IgD-negative memory B cell (primary cell): Measurements from ENCODE around the gene HIKESHI. TPM values are rescaled to one million over a fixed set of nuclear protein-coding genes. Genes with fewer than 3 reads are reported as not detected.

Experiments
- H3K27ac Mint-ChIP-seq, 3 donors: one replicate each; pipeline ENCODE4 v1.8.0; 2020 to 2022; ENCODE audit warnings: mild to moderate bottlenecking in 3 of 3, mixed read lengths in 3 of 3, moderate library complexity in 1 of 3
- H3K27me3 Mint-ChIP-seq: one replicate; pipeline ENCODE4 v1.8.0; 2021; ENCODE audit warnings: mixed read lengths
- H3K36me3 Mint-ChIP-seq: one replicate; pipeline ENCODE4 v1.8.0; 2020; ENCODE audit warnings: mild to moderate bottlenecking, mixed read lengths
- H3K4me1 Mint-ChIP-seq, 3 donors: one replicate each; pipeline ENCODE4 v1.8.0; 2020 to 2022; ENCODE audit warnings: mixed read lengths in 3 of 3, mild to moderate bottlenecking in 1 of 3
- H3K4me3 Mint-ChIP-seq, 4 donors: one replicate each; pipeline ENCODE4 v1.8.0; 2020 to 2022; ENCODE audit warnings: mild to moderate bottlenecking in 4 of 4, mixed read lengths in 4 of 4, moderate library complexity in 3 of 4
- H3K9me3 Mint-ChIP-seq, 3 donors: one replicate each; pipeline ENCODE4 v1.8.0; 2020 to 2021; ENCODE audit warnings: mixed read lengths in 3 of 3, mild to moderate bottlenecking in 1 of 3
- polyA plus RNA-seq: library from polyadenylated mRNA; unstranded; fragments of 300-500 nt; fragmentation: Illumina TruSeq; gene quantifications from one replicate; pipeline ENCODE4 v1.2.3, GENCODE V29; 2021

HIKESHI gene, protein sequence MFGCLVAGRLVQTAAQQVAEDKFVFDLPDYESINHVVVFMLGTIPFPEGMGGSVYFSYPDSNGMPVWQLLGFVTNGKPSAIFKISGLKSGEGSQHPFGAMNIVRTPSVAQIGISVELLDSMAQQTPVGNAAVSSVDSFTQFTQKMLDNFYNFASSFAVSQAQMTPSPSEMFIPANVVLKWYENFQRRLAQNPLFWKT
- 75.7 TPM for polyA plus RNA-seq

DNA sequence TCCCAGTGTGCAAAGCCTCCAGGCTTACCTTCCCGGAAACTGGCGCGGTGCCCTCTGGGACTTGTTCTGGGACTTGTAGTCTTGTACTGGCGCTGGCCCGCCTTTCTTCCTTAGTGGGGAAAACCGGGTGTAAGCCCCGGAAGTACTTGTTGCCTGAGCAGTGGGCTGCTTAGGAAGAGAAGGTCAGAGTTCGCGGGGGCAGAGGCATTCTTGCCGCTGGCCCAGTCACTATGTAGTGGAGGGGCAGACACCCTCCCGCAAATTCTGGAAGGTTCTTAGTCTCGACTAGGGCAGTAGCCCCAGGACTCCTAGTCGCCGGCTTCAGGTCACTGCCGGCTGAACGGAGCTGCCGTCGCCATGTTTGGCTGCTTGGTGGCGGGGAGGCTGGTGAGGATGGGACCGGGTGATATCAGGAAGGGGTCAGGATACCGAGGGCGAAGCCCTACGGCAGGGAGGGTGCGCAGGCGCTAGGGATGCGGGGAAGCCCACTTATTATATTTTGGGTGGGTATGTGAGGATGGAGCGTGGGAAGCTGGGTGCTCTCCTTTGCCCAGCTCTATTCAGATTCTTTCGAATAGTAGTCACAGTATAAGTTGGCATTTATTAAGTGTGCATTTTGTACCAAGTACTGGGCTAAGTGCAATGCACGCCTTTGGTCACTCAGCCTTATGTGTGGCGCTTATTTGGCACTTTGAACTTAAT is at the start of gene HIKESHI:
Gene HIKESHI (plus strand): TSS at position 149 of the 702 bp plus-strand sequence. CDS start 209 bp downstream, at position 358.
- peak within 1 kb of the TSS; percentile 97 to 100 (median 98) for H3K4me3 Mint-ChIP-seq
- peaks cover 13 to 26% (median 22%) of the 10 kb centered on the region in 3 donors for H3K4me1 Mint-ChIP-seq
- H3K27me3 Mint-ChIP-seq: peaks cover 1% of the 10 kb centered on the region
- no peaks in the 10 kb centered on the region for H3K9me3 Mint-ChIP-seq
- H3K36me3 Mint-ChIP-seq: peaks cover 5% of the 10 kb centered on the region
- peak within 1 kb of the TSS; percentile 55 to 99 (median 93) for H3K27ac Mint-ChIP-seq

DNA sequence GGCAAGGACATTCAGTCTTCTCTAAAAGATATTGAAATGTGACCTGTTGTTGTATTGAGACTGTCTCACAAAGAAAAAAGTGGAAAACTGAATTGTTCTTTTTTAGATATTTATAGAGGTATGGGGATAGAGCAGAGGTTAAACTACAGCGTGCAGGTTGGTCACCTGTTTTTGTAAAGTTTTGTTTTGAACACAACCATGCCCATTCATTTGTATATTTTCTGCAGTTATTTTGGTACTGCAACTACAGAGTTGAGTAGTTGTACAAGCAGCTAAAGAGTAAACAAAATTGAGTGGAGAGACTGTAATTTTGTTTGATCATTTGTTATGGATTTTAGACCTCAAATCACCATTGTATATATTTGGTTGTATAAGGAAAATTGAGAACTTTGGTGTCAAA is 46.1 kb upstream of the HIKESHI start:
- H3K27ac Mint-ChIP-seq: peak overlapping the region in 2 of 3 donors; percentile 39 to 81

DNA sequence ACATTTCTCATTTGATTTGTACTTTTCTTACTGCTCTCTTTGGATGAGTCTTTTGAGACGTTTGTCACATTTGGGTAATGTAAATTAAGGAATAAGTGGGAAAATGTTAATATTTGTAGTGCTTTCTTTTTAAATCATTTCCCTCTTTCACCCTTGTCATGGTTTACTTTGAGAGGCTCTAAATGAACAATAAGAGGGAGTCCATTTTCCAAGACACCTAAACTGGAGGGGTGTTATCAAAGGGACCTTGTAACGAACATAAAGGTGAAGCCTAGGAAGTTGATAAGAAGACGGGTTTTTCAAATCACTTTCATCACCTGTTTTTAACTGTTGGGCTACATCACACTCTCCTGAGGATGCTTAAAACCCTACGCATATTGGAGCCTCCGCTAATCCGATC is 45.4 kb upstream of the HIKESHI start:
- peak overlapping the region in 1 of 4 donors; percentile 86 for H3K4me3 Mint-ChIP-seq
- H3K4me1 Mint-ChIP-seq: peaks cover 16 to 26% (median 17%) of the 10 kb centered on the region in 3 donors
- no peaks in the 10 kb centered on the region for H3K27me3 Mint-ChIP-seq
- H3K27ac Mint-ChIP-seq: peak overlapping the region in 1 of 3 donors; percentile 39
- H3K36me3 Mint-ChIP-seq: peaks cover 9% of the 10 kb centered on the region
- no peaks in the 10 kb centered on the region for H3K9me3 Mint-ChIP-seq

More for the DNA sequence above, 46.1 kb upstream of the HIKESHI start:
- H3K4me1 Mint-ChIP-seq: peaks cover 21 to 32% (median 22%) of the 10 kb centered on the region in 3 donors
- no peaks in the 10 kb centered on the region for H3K9me3 Mint-ChIP-seq
- H3K27me3 Mint-ChIP-seq: no peaks in the 10 kb centered on the region
- H3K36me3 Mint-ChIP-seq: peaks cover 9% of the 10 kb centered on the region
- H3K4me3 Mint-ChIP-seq: peak overlapping the region in 1 of 4 donors; percentile 23

DNA sequence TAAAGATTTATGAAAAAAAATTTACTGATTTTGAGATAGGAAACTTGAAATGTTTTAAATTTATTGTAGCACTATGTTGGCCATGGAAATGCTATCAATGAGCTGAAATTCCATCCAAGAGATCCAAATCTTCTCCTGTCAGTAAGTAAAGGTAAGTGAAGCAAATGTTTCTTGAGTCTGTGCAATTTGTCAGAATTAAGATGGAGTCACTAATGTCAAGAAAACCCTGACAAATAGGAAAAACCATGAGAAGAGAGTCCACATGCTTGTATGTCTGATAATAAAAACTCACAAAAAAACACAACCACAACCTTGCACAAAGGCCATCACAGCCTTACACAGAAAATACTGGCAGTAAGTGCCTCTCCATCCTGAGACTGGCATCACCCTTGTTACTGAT is 44.6 kb upstream of the HIKESHI start:
- peaks cover 9% of the 10 kb centered on the region for H3K36me3 Mint-ChIP-seq
- H3K27ac Mint-ChIP-seq: peak overlapping the region in 1 of 3 donors; percentile 43
- no peaks in the 10 kb centered on the region for H3K27me3 Mint-ChIP-seq
- H3K4me3 Mint-ChIP-seq: no peak overlapping the region
- H3K9me3 Mint-ChIP-seq: no peaks in the 10 kb centered on the region
- peaks cover 12 to 19% (median 12%) of the 10 kb centered on the region in 3 donors for H3K4me1 Mint-ChIP-seq

DNA sequence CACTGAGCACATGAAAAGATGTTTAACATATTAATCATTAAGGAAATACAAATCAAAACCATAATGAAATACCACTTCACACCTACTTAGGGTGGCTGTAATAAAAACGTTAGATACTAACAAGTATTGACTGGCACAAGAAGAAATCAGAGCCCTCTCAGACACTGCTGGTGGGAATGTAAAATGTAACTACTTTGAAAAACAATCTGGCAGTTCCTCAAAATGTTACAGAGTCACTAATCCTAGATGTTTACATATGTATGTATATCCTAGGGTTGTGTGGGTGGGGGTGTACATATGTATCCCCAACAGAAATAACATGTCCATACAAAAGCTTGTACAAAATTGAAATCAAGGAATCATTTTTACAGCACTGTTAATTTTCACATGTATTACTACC is 42.3 kb upstream of the HIKESHI start:
- H3K4me3 Mint-ChIP-seq: no peak overlapping the region
- peaks cover 10% of the 10 kb centered on the region for H3K36me3 Mint-ChIP-seq
- no peaks in the 10 kb centered on the region for H3K27me3 Mint-ChIP-seq
- H3K9me3 Mint-ChIP-seq: no peaks in the 10 kb centered on the region
- peak overlapping the region in 1 of 3 donors; percentile 8 for H3K27ac Mint-ChIP-seq
- peaks cover 10 to 16% (median 11%) of the 10 kb centered on the region in 3 donors for H3K4me1 Mint-ChIP-seq

DNA sequence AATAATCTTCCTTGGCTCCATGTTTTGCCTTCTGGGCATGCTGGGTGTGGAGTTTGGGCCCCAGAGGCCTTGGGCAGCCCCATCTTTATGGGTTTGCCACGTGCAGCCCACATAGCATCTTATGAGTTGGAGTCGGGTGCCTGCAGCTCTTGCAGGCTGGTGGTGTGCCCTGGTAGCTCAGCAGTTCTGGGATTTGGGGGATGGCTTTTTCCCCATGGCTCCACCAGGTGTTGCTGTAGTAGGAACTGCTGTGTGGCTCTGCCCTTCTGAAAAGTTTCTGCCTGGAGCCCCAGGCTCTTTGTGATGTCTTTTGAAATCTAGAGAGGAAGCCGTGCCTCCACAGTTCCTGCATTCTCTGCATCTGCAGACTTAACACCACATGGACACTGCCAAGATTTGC is 40.7 kb upstream of the HIKESHI start:
- H3K36me3 Mint-ChIP-seq: peaks cover 10% of the 10 kb centered on the region
- H3K4me3 Mint-ChIP-seq: no peak overlapping the region
- H3K9me3 Mint-ChIP-seq: no peaks in the 10 kb centered on the region
- H3K27me3 Mint-ChIP-seq: no peaks in the 10 kb centered on the region
- H3K27ac Mint-ChIP-seq: no peak overlapping the region
- H3K4me1 Mint-ChIP-seq: peaks cover 2 to 7% (median 3%) of the 10 kb centered on the region in 3 donors

DNA sequence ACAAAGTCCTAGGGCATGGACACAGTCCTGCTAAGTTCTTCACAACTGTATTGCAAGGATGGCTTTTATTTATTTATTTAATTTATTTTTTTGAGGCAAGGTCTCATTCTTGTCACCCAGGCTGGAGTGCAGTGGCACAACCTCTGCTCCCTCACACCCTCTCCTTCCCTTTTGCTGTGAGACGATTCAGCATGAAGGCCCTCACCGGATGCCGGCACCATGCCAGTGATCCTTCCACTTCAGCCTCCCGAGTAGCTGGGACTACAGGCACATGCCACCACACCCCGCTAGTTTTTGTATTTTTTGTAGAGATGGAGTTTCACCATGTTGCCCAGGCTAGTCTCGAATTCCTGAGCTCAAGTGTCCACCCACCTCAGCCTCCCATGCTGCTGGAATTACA is 39.7 kb upstream of the HIKESHI start:
- Mint-ChIP-seq H3K4me1 (peaks cover 0 to 7% (median 1%) of the 10 kb centered on the region in 3 donors), H3K27ac (no peak overlapping the region), H3K4me3 (no peak overlapping the region), H3K27me3 (no peaks in the 10 kb centered on the region), H3K36me3 (peaks cover 9% of the 10 kb centered on the region), H3K9me3 (no peaks in the 10 kb centered on the region)

DNA sequence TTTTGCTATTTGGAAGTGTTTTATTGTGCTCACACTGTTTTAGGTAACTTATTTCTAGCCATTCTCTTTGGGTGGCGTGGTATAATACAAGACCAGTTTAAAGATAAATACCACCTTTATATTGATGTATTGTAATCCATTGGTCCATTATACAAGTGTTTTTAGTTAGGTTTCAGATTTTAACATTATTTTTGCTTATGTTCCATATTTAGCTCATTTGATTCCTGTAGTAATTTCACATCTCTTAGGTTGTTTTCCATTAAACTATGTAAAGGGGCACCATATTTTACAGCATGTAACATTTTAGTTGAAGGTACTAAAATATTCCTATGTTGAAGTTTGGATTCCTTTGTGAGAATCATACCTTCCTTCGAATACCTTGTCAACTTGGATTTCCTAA is 37.4 kb upstream of the HIKESHI start:
- Mint-ChIP-seq H3K27ac (no peak overlapping the region), H3K27me3 (no peaks in the 10 kb centered on the region), H3K4me3 (no peak overlapping the region), H3K9me3 (no peaks in the 10 kb centered on the region), H3K4me1 (peaks cover 0 to 4% (median 1%) of the 10 kb centered on the region in 3 donors), H3K36me3 (peaks cover 9% of the 10 kb centered on the region)

DNA sequence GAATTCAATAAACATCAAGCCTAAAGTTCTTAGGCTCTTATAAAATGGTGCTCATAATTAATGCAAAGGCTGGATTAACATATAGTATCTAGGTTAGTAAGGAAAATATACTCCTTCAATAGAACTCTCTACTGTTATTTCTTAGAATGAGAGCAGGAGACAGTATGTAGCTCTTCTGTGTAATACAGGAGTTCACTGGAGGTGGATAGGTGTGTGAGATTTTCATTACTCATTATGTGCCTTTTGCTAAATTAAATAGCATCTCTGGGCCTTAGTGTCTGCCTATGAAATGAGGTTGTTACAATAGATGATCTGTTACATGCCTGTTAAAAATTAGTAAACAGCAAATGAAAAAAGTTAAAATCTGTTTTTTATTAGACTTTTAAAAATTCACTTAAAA is 36.8 kb upstream of the HIKESHI start:
- Mint-ChIP-seq H3K36me3 (peaks cover 14% of the 10 kb centered on the region), H3K4me3 (no peak overlapping the region), H3K9me3 (no peaks in the 10 kb centered on the region), H3K27me3 (no peaks in the 10 kb centered on the region), H3K27ac (no peak overlapping the region), H3K4me1 (peaks cover 0 to 4% (median 4%) of the 10 kb centered on the region in 3 donors)

DNA sequence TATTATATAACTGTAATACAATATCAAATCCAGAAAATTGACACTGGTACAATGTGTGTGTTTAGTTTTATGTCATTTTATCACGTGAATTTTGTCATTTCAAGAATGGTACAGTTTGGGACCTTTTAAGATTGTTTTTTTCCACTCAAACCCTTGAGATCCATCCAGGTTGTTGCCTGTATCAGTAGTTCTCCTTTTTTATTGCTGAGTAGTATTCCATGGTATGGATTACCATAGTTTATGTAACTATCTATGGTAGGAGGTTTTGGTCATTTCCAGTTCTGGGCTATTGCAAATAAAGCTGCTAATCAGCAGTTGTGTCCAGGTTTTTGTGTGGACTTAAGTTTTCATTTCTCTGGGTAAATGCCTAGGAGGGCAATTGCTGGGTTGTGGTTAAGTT is 32.4 kb upstream of the HIKESHI start:
- H3K27me3 Mint-ChIP-seq: no peaks in the 10 kb centered on the region
- H3K4me1 Mint-ChIP-seq: peaks cover 7 to 13% (median 8%) of the 10 kb centered on the region in 3 donors
- H3K27ac Mint-ChIP-seq: no peak overlapping the region
- H3K4me3 Mint-ChIP-seq: no peak overlapping the region
- H3K36me3 Mint-ChIP-seq: peaks cover 17% of the 10 kb centered on the region
- no peaks in the 10 kb centered on the region for H3K9me3 Mint-ChIP-seq

DNA sequence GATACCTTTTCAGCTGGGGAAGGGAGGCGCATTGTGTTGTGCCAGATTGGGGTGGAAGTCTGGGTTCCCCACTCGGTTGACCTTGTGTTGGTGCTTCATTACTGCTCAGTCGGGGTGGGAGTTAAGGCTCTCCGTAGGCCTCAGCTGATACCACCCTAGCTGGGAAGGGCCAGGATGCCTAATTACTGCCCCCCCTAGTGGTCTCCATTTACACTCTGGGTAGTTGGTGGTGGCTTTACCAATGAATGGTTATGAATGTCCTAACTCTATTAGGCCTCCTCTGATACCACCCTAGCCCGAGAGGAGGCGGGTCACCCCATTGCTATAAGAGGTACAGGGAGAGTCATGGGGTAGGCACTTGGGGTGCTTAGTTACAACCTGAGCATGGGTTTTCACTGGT is 27.5 kb upstream of the HIKESHI start:
- H3K27ac Mint-ChIP-seq: no peak overlapping the region
- H3K4me1 Mint-ChIP-seq: peaks cover 11 to 17% (median 13%) of the 10 kb centered on the region in 3 donors
- H3K4me3 Mint-ChIP-seq: no peak overlapping the region
- peaks cover 1 to 3% (median 3%) of the 10 kb centered on the region in 3 donors for H3K9me3 Mint-ChIP-seq
- H3K36me3 Mint-ChIP-seq: peaks cover 18% of the 10 kb centered on the region
- no peaks in the 10 kb centered on the region for H3K27me3 Mint-ChIP-seq

DNA sequence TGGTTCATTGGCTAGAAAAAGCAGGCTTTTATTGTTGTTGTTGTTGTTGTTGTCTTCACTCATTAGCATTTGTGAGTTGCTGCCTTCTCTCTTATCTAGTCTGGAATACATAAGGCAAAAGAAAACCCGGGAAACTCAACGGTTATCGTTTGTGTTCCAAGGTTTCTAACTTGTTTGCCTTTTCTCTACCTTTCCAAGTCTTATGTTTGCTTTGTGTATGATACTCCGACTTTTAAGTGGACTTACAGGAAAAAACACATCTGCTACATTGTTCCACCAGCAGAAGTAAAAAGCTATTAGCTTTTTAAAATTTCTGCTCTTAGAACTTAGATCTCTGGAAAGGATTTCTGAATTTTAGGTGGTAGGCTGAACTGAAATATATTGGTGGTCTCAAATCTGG is 27.0 kb upstream of the HIKESHI start:
- Mint-ChIP-seq H3K9me3 (peaks cover 1 to 3% (median 3%) of the 10 kb centered on the region in 3 donors), H3K4me1 (peaks cover 11 to 17% (median 13%) of the 10 kb centered on the region in 3 donors), H3K36me3 (peaks cover 18% of the 10 kb centered on the region), H3K27me3 (no peaks in the 10 kb centered on the region), H3K27ac (no peak overlapping the region), H3K4me3 (no peak overlapping the region)

DNA sequence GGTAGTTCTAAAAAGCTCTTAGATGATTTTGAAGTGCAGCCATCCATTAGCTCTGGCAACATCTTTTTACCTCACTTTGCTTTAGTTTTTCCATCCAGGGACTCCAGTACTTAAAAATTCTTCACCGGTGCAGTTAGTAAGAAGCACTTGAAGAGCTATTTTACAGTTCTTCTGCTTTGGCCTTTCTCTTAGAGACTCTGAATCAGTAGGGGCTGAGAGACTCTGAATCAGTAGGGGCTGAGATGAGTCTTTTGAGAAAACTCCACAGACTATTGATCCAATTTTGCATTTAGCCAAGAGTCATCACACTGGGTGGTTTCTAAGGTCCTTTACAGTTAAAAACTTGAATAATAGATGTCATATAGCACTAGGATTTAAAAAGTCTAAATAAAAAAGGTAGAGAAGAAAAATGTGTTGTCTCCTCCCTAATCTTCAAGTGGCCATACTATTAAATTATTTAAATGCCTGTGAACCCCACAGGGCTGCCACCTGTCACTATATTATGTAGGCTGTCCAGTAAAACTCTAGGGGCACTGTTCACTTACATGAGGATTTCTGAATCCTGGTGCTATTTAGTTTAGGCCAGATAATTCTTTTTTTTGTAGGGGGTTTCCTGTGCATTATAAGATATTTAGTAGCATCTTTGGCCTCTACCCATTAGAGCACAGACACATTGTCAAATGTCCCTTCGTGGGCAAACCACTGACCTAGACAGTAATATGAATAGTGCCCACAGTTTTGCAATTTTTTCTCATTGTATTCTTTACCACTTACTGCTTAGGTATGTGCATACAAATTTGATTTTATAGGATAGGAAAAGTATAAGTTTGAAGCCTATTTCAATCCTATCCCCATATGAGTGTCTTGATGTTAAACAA is 26.3 kb upstream of the HIKESHI start:
- Mint-ChIP-seq H3K27ac (peak overlapping the region in 1 of 3 donors; percentile 49), H3K4me1 (peaks cover 9 to 14% (median 13%) of the 10 kb centered on the region in 3 donors), H3K36me3 (peaks cover 14% of the 10 kb centered on the region), H3K9me3 (peaks cover 1 to 5% (median 3%) of the 10 kb centered on the region in 3 donors), H3K4me3 (no peak overlapping the region), H3K27me3 (no peaks in the 10 kb centered on the region)

DNA sequence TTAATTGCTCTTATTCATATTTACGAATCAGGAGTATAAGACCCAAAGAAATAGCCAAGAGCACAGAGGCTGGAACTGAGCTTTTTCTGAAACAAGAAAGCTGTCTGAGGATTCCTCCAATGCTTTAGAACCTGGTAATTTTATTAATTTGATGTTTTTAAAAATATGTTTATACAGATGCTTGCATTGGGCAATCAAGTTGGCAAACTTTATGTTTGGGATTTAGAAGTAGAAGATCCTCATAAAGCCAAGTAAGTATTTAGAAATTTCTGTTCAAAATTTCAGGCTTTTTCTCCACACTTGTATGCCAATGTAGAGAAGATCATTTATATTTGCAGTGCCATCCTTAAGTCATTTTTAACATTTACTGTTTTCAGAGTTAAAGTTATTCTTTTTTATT is 24.3 kb upstream of the HIKESHI start:
- H3K4me1 Mint-ChIP-seq: peaks cover 7 to 13% (median 8%) of the 10 kb centered on the region in 3 donors
- no peak overlapping the region for H3K27ac Mint-ChIP-seq
- H3K36me3 Mint-ChIP-seq: peaks cover 15% of the 10 kb centered on the region
- no peak overlapping the region for H3K4me3 Mint-ChIP-seq
- H3K9me3 Mint-ChIP-seq: peaks cover 1 to 5% (median 3%) of the 10 kb centered on the region in 3 donors
- no peaks in the 10 kb centered on the region for H3K27me3 Mint-ChIP-seq

DNA sequence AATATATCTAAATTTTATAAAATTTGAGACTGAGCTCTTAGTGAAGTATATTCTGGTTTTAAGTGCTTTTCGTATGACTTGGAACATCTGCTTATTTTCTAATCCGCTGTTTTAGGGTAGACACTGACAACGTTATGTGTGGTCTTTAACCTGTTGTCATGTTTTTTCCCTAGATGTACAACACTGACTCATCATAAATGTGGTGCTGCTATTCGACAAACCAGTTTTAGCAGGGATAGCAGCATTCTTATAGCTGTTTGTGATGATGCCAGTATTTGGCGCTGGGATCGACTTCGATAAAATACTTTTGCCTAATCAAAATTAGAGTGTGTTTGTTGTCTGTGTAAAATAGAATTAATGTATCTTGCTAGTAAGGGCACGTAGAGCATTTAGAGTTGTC is 23.8 kb upstream of the HIKESHI start:
- Mint-ChIP-seq H3K4me1 (peaks cover 7 to 13% (median 8%) of the 10 kb centered on the region in 3 donors), H3K27ac (no peak overlapping the region), H3K4me3 (no peak overlapping the region), H3K9me3 (peaks cover 1 to 5% (median 3%) of the 10 kb centered on the region in 3 donors), H3K27me3 (no peaks in the 10 kb centered on the region), H3K36me3 (peaks cover 15% of the 10 kb centered on the region)
